Activated naive CD4-positive, alpha-beta T cell treated with anti-CD3 and anti-CD28 coated beads, Interleukin-2, amount 10 ng/mL, durations not matched to agents 7 days and 5 days (primary cell): Measurements from ENCODE around the gene MAGIX.
A peak's percentile ranks its signal among the peaks of the same experiment; 100 is the strongest.
"Not testable (repeated sequence)": the region's sequence is repeated elsewhere in the genome, so short reads cannot be mapped to it uniquely, and the experiment has no call there.

Experiments used
- CTCF ChIA-PET: fragments of 350-600 bp; sonication (Branson Sonifier 250); formaldehyde crosslinking; loops from one replicate; lab custom pipeline; 2021; ENCODE audit warnings: antibody characterized with exemption; lab: Charles Lee
- DNase-seq: peaks from one replicate; pipeline ENCODE4 v3.0.0-alpha.2; 2020
- H3K27ac Mint-ChIP-seq: one replicate; pipeline ENCODE4 v1.8.0; 2021; ENCODE audit warnings: mild to moderate bottlenecking, moderate library complexity, mixed read lengths
- H3K27me3 Mint-ChIP-seq: one replicate; pipeline ENCODE4 v1.8.0; 2021; ENCODE audit warnings: mild to moderate bottlenecking, mixed read lengths
- H3K36me3 Mint-ChIP-seq: one replicate; pipeline ENCODE4 v1.8.0; 2021; ENCODE audit warnings: mixed read lengths
- H3K4me1 Mint-ChIP-seq: one replicate; pipeline ENCODE4 v1.8.0; 2021; ENCODE audit warnings: mixed read lengths
- H3K4me3 Mint-ChIP-seq: one replicate; pipeline ENCODE4 v1.8.0; 2021; ENCODE audit warnings: mild to moderate bottlenecking, moderate library complexity, mixed read lengths
- H3K9me3 Mint-ChIP-seq: one replicate; pipeline ENCODE4 v1.8.0; 2021; ENCODE audit warnings: mixed read lengths

MAGIX gene

GRCh38 chrX:49162620-49163019 lies at the start of gene MAGIX:
Gene MAGIX (plus strand): TSS chrX:49162758. CDS start chrX:49162890, 132 bp downstream.
- Mint-ChIP-seq H3K4me3 (peak within 1 kb of the TSS; percentile 76), H3K27ac (peak within 1 kb of the TSS; percentile 37), H3K27me3 (peaks cover 23% of the 10 kb centered on the region), H3K9me3 (no peaks in the 10 kb centered on the region), H3K36me3 (no peaks in the 10 kb centered on the region), H3K4me1 (peaks cover 34% of the 10 kb centered on the region)
- no peak for DNase-seq
- CTCF ChIA-PET = no interaction called here

GRCh38 chrX:49116076-49116475 lies 46.5 kb upstream of the MAGIX start:
- Mint-ChIP-seq H3K4me3 (peak overlapping the region; percentile 94), H3K4me1 (peaks cover 33% of the 10 kb centered on the region), H3K36me3 (peaks cover 38% of the 10 kb centered on the region), H3K9me3 (no peaks in the 10 kb centered on the region), H3K27ac (no peak overlapping the region), H3K27me3 (no peaks in the 10 kb centered on the region)
- CTCF ChIA-PET = no interaction called here
- DNase-seq = no peak

DNA sequence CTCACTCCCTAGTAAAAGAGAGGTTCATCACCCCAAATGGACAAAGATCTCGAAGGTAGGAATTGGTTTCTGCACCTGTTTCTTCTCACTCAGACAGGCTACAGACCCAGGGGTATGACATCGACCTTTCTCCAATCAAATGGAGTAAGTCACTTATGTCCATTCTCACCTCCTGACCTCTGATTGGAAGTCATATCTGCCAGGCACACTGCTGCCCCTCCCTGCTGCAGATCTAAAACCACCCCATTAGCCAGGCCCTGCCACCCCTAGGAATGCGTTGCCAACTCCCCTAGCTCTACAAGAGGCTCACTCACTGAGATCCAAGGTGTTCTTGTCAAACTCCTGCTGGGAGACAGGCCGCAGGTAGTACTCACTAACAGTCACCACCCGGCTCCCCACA lies 45.8 kb upstream of the MAGIX start:
- peaks cover 37% of the 10 kb centered on the region for H3K4me1 Mint-ChIP-seq
- peak overlapping the region; percentile 94 for H3K4me3 Mint-ChIP-seq
- no peaks in the 10 kb centered on the region for H3K27me3 Mint-ChIP-seq
- no peak for DNase-seq
- peak overlapping the region; percentile 98 for H3K27ac Mint-ChIP-seq
- CTCF ChIA-PET = no interaction called here
- no peaks in the 10 kb centered on the region for H3K9me3 Mint-ChIP-seq
- peaks cover 42% of the 10 kb centered on the region for H3K36me3 Mint-ChIP-seq

- no peaks in the 10 kb centered on the region for H3K9me3 Mint-ChIP-seq
- CTCF ChIA-PET = no interaction called here
- H3K4me1 Mint-ChIP-seq = peaks cover 45% of the 10 kb centered on the region
- peak overlapping the region; percentile 98 for H3K27ac Mint-ChIP-seq
- DNase-seq = no peak
- peaks cover 39% of the 10 kb centered on the region for H3K36me3 Mint-ChIP-seq
- peak overlapping the region; percentile 94 for H3K4me3 Mint-ChIP-seq
- no peaks in the 10 kb centered on the region for H3K27me3 Mint-ChIP-seq
Measured at GRCh38 chrX:49117581-49117980, 45.0 kb upstream of the MAGIX start.

- DNase-seq = no peak
- peak overlapping the region; percentile 19 for H3K27ac Mint-ChIP-seq
- H3K36me3 Mint-ChIP-seq = peaks cover 45% of the 10 kb centered on the region
- H3K9me3 Mint-ChIP-seq = no peaks in the 10 kb centered on the region
- no peaks in the 10 kb centered on the region for H3K27me3 Mint-ChIP-seq
- CTCF ChIA-PET = interaction anchor here (0.8 to 1.2 kb wide), 4 partner anchors 10 to 228 kb away, joined by 3 to 4 read pairs (median 3); no protein-coding TSS in a partner anchor
- H3K4me3 Mint-ChIP-seq = no peak overlapping the region
- peaks cover 61% of the 10 kb centered on the region for H3K4me1 Mint-ChIP-seq
Measured at GRCh38 chrX:49120091-49120490, 42.5 kb upstream of the MAGIX start.

DNA sequence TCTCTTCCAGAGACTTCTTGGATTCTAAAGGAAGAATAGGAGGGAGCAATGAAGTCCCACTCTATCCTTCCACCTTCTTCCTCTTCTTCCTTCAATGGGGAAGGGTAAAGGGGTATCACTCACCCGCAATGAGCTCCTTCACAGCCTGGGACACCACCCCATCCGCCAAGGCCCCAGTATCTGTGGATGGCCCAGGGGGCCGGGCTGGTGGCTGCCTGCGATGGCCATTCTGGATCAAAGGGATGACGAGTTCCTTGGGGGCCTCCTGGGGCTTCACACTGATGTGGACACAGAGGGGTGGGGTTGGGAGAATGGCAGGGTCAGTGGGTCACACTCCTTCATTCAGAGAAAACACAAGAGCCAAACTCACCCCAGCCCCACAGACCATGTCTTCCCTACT lies 40.1 kb upstream of the MAGIX start:
- H3K27ac Mint-ChIP-seq = peak overlapping the region; percentile 91
- H3K27me3 Mint-ChIP-seq = no peaks in the 10 kb centered on the region
- peak overlapping the region; percentile 96 for H3K4me3 Mint-ChIP-seq
- peaks cover 41% of the 10 kb centered on the region for H3K4me1 Mint-ChIP-seq
- DNase-seq = no peak
- H3K36me3 Mint-ChIP-seq = peaks cover 27% of the 10 kb centered on the region
- CTCF ChIA-PET = no interaction called here
- H3K9me3 Mint-ChIP-seq = no peaks in the 10 kb centered on the region

GRCh38 chrX:49127742-49128258 lies 34.8 kb upstream of the MAGIX start:
- CTCF ChIA-PET, H3K27ac Mint-ChIP-seq: not testable (repeated sequence)

DNA sequence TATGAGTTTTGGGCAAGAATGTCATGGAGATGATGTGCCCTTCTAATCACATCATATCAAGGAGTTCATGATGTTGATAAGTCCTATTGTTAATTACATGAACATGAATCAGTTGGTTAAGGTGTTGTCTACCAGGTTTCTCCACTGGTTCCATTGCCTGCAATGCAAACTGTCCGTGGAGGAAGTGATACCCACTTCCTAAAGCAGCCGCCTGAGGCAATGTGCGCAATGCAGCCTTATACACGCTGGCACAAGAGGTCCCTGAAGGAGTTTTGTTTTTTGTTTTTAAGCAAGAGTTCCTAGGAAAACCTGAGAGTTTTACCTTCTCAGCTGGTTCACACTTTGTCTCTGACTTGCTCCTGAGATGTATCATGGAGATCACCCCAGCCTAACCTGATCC lies 33.1 kb upstream of the MAGIX start:
- Mint-ChIP-seq H3K4me1 (peaks cover 4% of the 10 kb centered on the region), H3K9me3 (no peaks in the 10 kb centered on the region), H3K4me3 (no peak overlapping the region), H3K36me3 (no peaks in the 10 kb centered on the region), H3K27ac (no peak overlapping the region), H3K27me3 (no peaks in the 10 kb centered on the region)
- CTCF ChIA-PET = no interaction called here
- DNase-seq = no peak

More at GRCh38 chrX:49127742-49128258, 34.8 kb upstream of the MAGIX start:
- peaks cover 18% of the 10 kb centered on the region for H3K4me1 Mint-ChIP-seq
- not testable (repeated sequence) for H3K27me3 Mint-ChIP-seq, H3K36me3 Mint-ChIP-seq, H3K9me3 Mint-ChIP-seq, H3K4me3 Mint-ChIP-seq, DNase-seq

DNA sequence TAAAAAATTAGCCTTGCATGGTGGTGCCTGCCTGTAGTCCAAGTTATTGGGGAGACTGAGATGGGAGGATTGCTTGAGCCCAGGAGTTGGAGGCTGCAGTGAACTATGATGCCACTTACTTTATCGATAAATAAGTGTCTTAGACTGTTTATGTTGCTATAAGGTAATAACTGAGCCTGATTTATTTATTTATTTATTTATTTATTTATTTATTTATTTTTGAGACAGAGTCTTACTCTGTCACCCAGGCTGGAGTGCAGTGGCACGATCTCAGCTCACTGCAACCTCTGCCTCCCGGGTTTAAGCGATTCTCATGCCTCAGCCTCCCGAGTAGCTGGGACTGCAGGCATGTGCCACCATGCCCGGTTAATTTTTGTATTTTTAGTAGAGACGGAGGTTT lies 30.3 kb upstream of the MAGIX start:
- not testable (repeated sequence) for H3K4me1 Mint-ChIP-seq, H3K4me3 Mint-ChIP-seq, H3K27me3 Mint-ChIP-seq, H3K9me3 Mint-ChIP-seq, H3K36me3 Mint-ChIP-seq, H3K27ac Mint-ChIP-seq, DNase-seq
- CTCF ChIA-PET = interaction anchor here (1.2 kb wide), 1 partner anchor 18 kb away, joined by 3 read pairs; no protein-coding TSS in a partner anchor

DNA sequence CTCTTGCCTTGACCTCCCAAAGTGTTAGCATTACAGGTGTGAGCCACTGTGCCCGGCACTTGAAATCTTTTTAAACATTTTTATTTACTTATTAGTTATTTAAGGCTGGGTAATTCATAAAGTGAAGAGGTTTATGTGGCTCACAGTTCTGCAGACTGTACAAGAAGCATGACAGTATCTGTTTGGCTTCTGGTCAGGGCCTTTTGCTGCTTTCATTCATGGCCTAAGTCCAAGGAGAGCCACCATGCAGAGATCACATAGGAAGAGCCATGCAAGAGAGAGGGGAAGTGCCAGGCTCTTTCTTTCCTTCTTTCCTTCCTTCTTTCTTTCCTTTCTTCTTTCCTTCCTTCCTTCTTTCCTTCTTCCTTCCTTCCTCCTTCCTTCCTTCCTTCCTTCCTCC lies 28.8 kb upstream of the MAGIX start:
- Mint-ChIP-seq H3K4me1 (peaks cover 4% of the 10 kb centered on the region), H3K27ac (no peak overlapping the region), H3K4me3 (no peak overlapping the region), H3K9me3 (no peaks in the 10 kb centered on the region), H3K36me3 (no peaks in the 10 kb centered on the region), H3K27me3 (no peaks in the 10 kb centered on the region)
- CTCF ChIA-PET = no interaction called here
- DNase-seq = no peak

- Mint-ChIP-seq H3K27me3 (no peaks in the 10 kb centered on the region), H3K9me3 (peaks cover 13% of the 10 kb centered on the region), H3K4me3 (no peak overlapping the region), H3K27ac (no peak overlapping the region), H3K36me3 (peaks cover 3% of the 10 kb centered on the region), H3K4me1 (no peaks in the 10 kb centered on the region)
- CTCF ChIA-PET = no interaction called here
- no peak for DNase-seq
Measured at GRCh38 chrX:49137492-49137891, 25.1 kb upstream of the MAGIX start.

DNA sequence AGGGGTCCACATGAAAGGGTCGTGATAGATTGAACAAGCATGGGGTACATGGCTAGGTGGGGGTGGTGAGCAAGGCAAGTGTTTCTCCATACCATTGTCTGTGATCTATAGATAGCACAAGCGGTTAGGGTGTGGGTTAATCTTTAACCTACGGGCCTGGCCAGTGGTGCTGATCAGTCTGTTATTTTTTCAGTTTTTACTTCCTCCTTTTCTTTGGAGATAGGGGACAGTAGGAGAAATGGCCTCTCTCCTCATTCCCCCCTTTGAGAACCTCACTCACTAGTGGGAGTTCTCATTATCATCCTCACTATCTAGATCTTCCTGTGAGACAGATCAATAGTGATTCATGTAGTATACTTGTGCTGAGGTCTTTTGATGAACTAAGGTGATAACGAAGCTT lies 22.8 kb upstream of the MAGIX start:
- no peak for DNase-seq
- Mint-ChIP-seq H3K4me1 (no peaks in the 10 kb centered on the region), H3K27ac (no peak overlapping the region), H3K36me3 (peaks cover 3% of the 10 kb centered on the region), H3K4me3 (no peak overlapping the region), H3K27me3 (no peaks in the 10 kb centered on the region), H3K9me3 (peaks cover 13% of the 10 kb centered on the region)
- CTCF ChIA-PET = no interaction called here

GRCh38 chrX:49142264-49142663 lies 20.3 kb upstream of the MAGIX start:
- H3K27ac Mint-ChIP-seq, H3K4me1 Mint-ChIP-seq, H3K27me3 Mint-ChIP-seq, H3K4me3 Mint-ChIP-seq, H3K36me3 Mint-ChIP-seq, DNase-seq: not testable (repeated sequence)
- H3K9me3 Mint-ChIP-seq = peaks cover 13% of the 10 kb centered on the region
- CTCF ChIA-PET = interaction anchor here (0.6 to 2.6 kb wide), 5 partner anchors 11 to 656 kb away, joined by 3 to 10 read pairs (median 3); no protein-coding TSS in a partner anchor

- H3K4me3 Mint-ChIP-seq, H3K27ac Mint-ChIP-seq, H3K36me3 Mint-ChIP-seq, DNase-seq, H3K27me3 Mint-ChIP-seq, H3K4me1 Mint-ChIP-seq: not testable (repeated sequence)
- peaks cover 13% of the 10 kb centered on the region for H3K9me3 Mint-ChIP-seq
- CTCF ChIA-PET = interaction anchor here (1.1 to 2.6 kb wide), 2 partner anchors 13 to 19 kb away, joined by 3 to 10 read pairs; no protein-coding TSS in a partner anchor
Measured at GRCh38 chrX:49143154-49143553, 19.4 kb upstream of the MAGIX start.

GRCh38 chrX:49147282-49147681 lies 15.3 kb upstream of the MAGIX start:
- Mint-ChIP-seq H3K4me3 (no peak overlapping the region), H3K27ac (no peak overlapping the region), H3K4me1 (no peaks in the 10 kb centered on the region), H3K9me3 (no peaks in the 10 kb centered on the region), H3K36me3 (no peaks in the 10 kb centered on the region), H3K27me3 (no peaks in the 10 kb centered on the region)
- no peak for DNase-seq
- CTCF ChIA-PET = no interaction called here
